CD4-positive, alpha-beta T cell treated with Interleukin-17A for 4 hours (primary cell): ENCODE results near the gene CDHR2.

Experiments
- DNase-seq: peaks from one replicate; pipeline ENCODE4 v3.0.0-alpha.2; 2020; ENCODE audit warnings: mixed read lengths

CDHR2 gene

GRCh38 chr5:176625512-176625911 is 76.4 kb downstream of the CDHR2 start:
- DNase-seq, result no peak

DNA sequence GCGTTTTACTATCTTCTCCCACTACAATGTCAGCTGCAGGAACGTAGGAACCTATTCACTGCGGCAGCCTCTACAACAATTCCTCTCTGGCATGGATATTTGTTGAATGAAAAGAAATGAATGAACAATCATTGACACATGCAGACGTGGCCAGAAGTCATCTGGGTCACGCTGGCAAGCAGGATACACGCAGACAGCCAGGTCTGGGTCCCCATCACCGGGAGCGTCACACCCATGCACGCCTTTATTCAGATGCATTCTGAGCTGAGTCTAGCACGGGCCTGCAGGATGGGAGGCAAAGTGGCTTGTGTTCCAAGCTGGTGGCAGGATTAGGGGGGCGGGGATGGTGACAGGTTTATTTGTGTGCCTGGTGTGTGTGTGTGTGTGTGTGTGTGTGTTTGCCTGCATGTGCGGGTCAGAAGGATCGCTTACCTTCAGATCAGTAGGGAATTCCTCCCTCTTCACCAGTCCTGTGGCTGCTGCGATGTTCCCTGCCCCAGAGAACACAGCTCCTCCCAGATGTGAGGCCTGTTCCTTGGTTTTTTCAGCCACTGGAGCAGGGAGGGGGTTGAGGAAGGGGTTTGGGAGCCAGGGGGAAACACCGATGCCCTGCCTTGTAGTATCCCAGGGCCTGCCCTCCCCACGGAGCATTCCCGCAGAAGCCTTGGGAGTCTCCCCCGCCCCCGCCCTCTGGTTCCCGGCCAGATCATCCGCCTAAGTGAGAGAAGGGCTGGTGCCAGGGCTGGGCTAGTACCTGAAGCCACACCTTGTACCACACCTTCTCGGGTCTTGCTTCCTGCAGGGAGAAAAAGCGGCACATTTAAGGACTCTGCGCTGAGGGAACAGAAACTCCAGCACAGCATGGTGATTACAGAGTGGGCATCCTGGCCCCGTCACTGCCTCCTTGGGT is 77.1 kb downstream of the CDHR2 start:
- no peak for DNase-seq

GRCh38 chr5:176626876-176627236 is 77.7 kb downstream of the CDHR2 start:
- DNase-seq, result no peak

- DNase-seq, result no peak
Measured at GRCh38 chr5:176627582-176627981, 78.4 kb downstream of the CDHR2 start.

- no peak for DNase-seq
Measured at GRCh38 chr5:176628406-176629228, 79.5 kb downstream of the CDHR2 start.

GRCh38 chr5:176629317-176629852 is 80.2 kb downstream of the CDHR2 start:
- no peak for DNase-seq

- DNase-seq, result peak; percentile 52
Measured at GRCh38 chr5:176629853-176630680, 80.9 kb downstream of the CDHR2 start, which contains the start of the genes EIF4E1B and SNCB. EIF4E1B (plus strand) TSS chr5:176630675; CDS start chr5:176642788, 12,113 bp downstream. SNCB (minus strand) TSS chr5:176630534; CDS start chr5:176629654, 880 bp downstream.

DNA sequence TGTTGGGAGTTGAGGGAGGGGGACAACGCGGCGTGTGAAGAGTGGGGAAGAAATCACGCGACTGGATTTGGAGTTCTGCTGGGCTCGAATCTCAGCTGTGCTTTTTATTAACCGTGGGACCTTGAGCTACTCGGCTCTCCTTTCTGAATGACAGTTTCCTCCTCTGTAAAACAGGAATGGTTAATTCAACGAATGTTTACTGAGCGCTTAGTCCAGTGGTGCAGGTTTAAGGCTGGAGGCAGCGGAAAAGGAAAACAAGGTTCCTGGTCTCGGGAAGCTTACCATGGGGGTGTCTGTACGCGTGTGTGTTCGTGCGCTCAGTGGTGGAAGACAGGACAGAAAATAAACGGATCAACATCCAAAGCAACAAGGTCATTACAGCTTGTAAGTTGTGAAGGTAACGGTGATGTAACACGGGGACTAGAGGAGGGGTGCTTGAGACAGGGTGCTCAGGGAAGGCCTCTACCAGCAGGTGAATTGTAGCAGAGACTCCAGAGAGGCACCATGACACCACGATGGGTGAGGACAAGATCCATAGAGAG is 81.6 kb downstream of the CDHR2 start:
- DNase-seq, result no peak

GRCh38 chr5:176631383-176632200 is 82.5 kb downstream of the CDHR2 start:
- DNase-seq, result no peak

- DNase-seq, result no peak
Measured at GRCh38 chr5:176632745-176633144, 83.6 kb downstream of the CDHR2 start.

- no peak for DNase-seq
Measured at GRCh38 chr5:176633598-176633997, 84.5 kb downstream of the CDHR2 start.

DNA sequence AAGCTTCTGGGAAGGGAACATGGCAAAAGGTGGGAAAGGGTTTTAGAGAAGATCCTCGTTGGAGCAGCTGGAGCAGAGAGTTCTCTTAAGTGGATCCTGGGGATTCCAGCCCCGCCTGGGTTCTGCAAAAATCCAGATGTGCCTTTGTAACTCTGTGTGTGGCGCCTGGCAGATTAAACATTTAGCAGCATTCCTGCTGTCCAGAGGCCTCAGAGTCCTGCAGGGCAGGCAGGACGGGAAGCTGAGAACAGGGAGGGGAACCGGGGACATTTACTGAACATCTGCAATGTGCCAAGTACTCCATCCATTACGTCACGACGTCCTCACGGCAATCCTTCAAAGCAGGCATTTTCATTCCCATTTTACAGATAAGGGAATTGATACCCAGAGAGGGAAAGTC is 87.3 kb downstream of the CDHR2 start:
- no peak for DNase-seq

DNA sequence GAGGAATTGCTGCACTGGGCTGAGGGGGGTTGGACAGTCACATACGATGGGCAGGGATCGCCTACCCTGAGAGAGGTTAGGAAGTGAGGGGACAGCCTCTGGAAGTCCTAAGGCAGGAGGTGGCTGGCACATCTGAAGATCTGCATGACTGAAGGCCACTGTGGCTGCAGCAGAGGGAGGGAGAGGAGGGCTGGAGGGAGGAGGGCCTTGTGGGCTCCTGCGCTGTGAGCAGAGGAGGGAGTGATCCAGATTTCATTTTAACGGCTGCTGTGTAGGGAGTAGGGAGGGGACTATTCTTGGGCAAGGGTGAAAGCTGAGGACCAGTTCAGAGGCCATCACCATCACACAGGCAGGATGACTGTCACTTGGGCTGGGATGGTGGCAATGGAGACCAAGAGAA is 88.4 kb downstream of the CDHR2 start:
- DNase-seq, result no peak

DNA sequence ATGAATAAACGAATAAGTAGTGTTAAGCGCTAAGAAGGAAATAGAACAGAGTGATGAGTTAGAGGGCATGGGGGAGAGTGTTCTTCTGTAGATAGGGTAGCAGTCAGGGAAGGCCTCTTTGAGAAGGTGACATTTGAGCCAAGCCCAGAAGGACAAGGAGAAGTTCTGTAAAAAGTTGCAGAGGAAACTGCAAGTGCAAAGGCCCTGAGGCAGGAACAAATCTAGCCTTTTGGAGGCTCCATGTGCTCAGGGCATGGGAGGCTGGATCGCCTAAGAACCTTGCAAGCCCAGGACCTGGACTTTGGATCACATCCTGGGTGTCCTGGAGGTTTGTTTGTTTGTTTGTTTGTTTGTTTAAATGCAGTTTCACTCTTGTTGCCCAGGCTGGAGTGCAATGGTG is 89.3 kb downstream of the CDHR2 start:
- no peak for DNase-seq

- DNase-seq, result no peak
Measured at GRCh38 chr5:176639208-176639607, 90.1 kb downstream of the CDHR2 start.

DNA sequence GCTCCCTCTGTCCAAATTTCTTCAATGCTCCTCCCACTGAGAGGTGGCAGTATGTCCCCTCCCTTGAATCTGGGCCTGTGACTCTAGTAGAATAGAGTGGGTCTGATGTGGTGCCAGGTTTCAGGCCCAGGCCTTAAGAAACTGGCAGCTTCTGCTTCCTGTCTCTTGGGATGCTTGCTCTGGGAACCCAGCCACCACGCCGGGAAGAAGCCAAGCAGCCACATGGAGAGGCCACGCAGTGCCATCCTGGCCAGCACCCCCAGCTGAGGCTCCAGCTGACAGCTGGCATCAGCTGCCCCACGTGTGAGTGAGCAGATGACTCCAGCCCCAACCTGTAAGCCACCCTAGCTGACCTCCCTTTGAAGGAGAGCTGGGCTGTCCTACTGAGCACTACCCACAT is 90.8 kb downstream of the CDHR2 start:
- no peak for DNase-seq

DNA sequence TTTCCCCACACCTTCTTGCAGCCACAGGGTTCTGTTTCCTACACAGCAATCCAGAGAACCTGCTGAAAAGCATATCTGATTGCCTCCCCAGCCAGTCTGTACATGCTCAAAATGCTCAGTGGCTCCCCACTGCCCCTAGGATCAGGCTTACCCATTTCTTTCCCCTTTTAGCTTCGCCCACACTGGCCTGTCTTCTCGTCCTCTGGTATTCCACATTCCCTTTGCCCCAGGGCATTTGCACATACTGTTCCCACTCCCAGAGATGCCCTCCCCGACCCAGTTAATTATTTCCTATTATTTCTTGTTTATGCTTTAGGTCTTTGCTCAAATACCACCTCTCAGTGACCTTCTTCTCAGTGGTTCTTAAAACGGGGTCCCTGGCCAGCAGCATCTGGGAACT is 91.5 kb downstream of the CDHR2 start:
- no peak for DNase-seq

DNA sequence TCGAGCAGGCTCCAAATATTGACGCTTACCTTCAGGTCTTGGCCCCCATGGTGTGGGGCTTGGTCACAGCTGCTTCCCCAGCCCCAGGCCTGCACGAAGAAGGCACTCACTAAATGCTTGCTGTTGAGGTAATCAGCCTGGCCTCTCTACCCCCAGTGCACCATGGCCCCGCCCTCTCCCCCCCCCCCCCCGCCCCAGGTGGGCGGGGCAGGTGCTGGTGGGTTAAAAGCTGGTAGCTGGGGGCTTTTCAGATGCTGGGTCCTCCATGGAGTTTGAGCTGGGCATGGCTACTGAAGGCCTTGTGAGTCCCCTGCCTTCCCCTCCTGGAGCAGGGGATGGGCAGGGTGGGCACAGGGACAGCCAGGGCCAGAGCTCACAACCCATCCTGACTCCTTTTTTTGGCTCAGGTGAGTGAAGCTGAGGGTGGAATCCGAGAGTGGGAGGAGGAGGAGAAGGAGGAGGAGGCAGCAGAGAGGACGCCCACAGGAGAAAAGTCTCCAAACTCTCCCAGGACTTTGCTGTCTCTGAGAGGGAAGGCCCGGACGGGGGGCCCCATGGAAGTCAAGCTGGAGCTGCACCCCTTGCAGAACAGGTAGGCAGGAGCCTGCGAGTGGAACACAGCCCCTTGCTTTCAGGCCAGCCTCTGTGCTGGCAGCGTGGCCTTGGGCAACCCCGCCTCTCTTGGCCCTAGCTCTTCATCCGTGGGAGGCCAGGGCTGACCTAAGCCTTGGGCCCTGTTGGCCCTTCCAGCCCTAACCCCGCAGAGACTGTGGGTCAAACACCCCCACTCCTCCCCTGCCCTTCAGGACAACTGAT is 93.7 kb downstream of the CDHR2 start:
- no peak for DNase-seq

GRCh38 chr5:176643491-176644219 is 94.5 kb downstream of the CDHR2 start:
- no peak for DNase-seq

GRCh38 chr5:176644294-176644693 is 95.2 kb downstream of the CDHR2 start:
- DNase-seq, result no peak
